ENCODE measurements around the gene TBC1D8.
A peak's percentile ranks its signal among the peaks of the same experiment; 100 is the strongest.

The TBC1D8 gene

GRCh38 chr2:101200676-101201075 lies 49.5 kb upstream of the TBC1D8 start (continued):
- no peak for TF ChIP-seq ESRRG (CRISPR knock-in tag; IDR thresholded peaks at IDR 0.05)
- TF ChIP-seq PATZ1 (CRISPR knock-in tag; IDR thresholded peaks at IDR 0.05; ENCODE audit: borderline replicate concordance), result no peak
- no peak for TF ChIP-seq GLIS3 (CRISPR knock-in tag; IDR thresholded peaks at IDR 0.05)
- TF ChIP-seq ARNTL (CRISPR knock-in tag; IDR thresholded peaks at IDR 0.05; ENCODE audit: borderline replicate concordance, low read depth), result no peak

GRCh38 chr2:101199251-101199791 lies 48.1 kb upstream of the TBC1D8 start:
- no peak for TF ChIP-seq ZNF70 (CRISPR knock-in tag; IDR thresholded peaks at IDR 0.05)
- no peak for ATAC-seq

- ATAC-seq, result no peak
- TF ChIP-seq TOX (CRISPR knock-in tag; IDR thresholded peaks at IDR 0.05; ENCODE audit: borderline replicate concordance), result no peak
- TF ChIP-seq ARNTL (CRISPR knock-in tag; IDR thresholded peaks at IDR 0.05; ENCODE audit: borderline replicate concordance, low read depth), result no peak
- TF ChIP-seq ESRRG (CRISPR knock-in tag; IDR thresholded peaks at IDR 0.05), result no peak
- TF ChIP-seq CSRNP3 (CRISPR knock-in tag; IDR thresholded peaks at IDR 0.05), result no peak
- TF ChIP-seq RARB (CRISPR knock-in tag; IDR thresholded peaks at IDR 0.05), result no peak
- no peak for TF ChIP-seq ZNF70 (CRISPR knock-in tag; IDR thresholded peaks at IDR 0.05)
- no peak for TF ChIP-seq OSR1 (CRISPR knock-in tag; IDR thresholded peaks at IDR 0.05)
- TF ChIP-seq PATZ1 (CRISPR knock-in tag; IDR thresholded peaks at IDR 0.05; ENCODE audit: borderline replicate concordance), result no peak
- TF ChIP-seq TSHZ2 (CRISPR knock-in tag; IDR thresholded peaks at IDR 0.05), result no peak
- TF ChIP-seq POU6F1 (CRISPR knock-in tag; IDR thresholded peaks at IDR 0.05; ENCODE audit: borderline replicate concordance, low read depth), result no peak
- TF ChIP-seq ZC3H10 (CRISPR knock-in tag; IDR thresholded peaks at IDR 0.05), result no peak
- no peak for TF ChIP-seq ZFP30 (CRISPR knock-in tag; IDR thresholded peaks at IDR 0.05)
Observed at GRCh38 chr2:101197814-101198213, 46.6 kb upstream of the TBC1D8 start.

- peak; percentile 67 for ATAC-seq
- TF ChIP-seq ZNF8 (CRISPR knock-in tag; IDR thresholded peaks at IDR 0.05) (peak; percentile 25; the same call in 1 of the 2 replicates), TOX (CRISPR knock-in tag; IDR thresholded peaks at IDR 0.05; ENCODE audit: borderline replicate concordance) (no peak)
Observed at GRCh38 chr2:101197215-101197745, 46.1 kb upstream of the TBC1D8 start.

Measured in SK-N-SH treated with all-trans-retinoic acid at 6 μM for 48 hours (cell line).